DOHH2 (cell line): ENCODE measurements around the gene UBA5.

ENCODE experiments used
- H3F3A ChIP-seq: fragments of 200-600 bp; sonication (generic), shearing (Covaris generic); 2 replicates; pipeline ENCODE4 v1.6.0; 2016; ENCODE audit warnings: antibody characterized with exemption, mild to moderate bottlenecking; ENCODE audit not compliant: control insufficient read depth, insufficient read depth
- H3K27ac ChIP-seq: fragments of 200-600 bp; sonication (generic); 2 replicates; pipeline ENCODE4 v1.5.1; 2014; ENCODE audit warnings: low read depth, mild to moderate bottlenecking, low read length, moderate library complexity
- H3K27me3 ChIP-seq: fragments of 200-600 bp; sonication (generic); 2 replicates; pipeline ENCODE4 v1.6.1; 2014; ENCODE audit warnings: mild to moderate bottlenecking, low read length, mixed read lengths; ENCODE audit not compliant: control insufficient read depth
- H3K36me3 ChIP-seq: fragments of 200-600 bp; sonication (generic); 2 replicates; pipeline ENCODE4 v1.6.1; 2014; ENCODE audit warnings: mild to moderate bottlenecking, low read length, moderate library complexity, mixed read lengths; ENCODE audit not compliant: control insufficient read depth
- H3K4me1 ChIP-seq: fragments of 200-600 bp; sonication (generic); 2 replicates; pipeline ENCODE4 v1.6.1; 2014; ENCODE audit warnings: mild to moderate bottlenecking, low read length, mixed read lengths; ENCODE audit not compliant: control insufficient read depth
- H3K4me2 ChIP-seq: fragments of 200-600 bp; sonication (generic); 2 replicates; pipeline ENCODE4 v1.6.0; 2014; ENCODE audit warnings: mild to moderate bottlenecking, low read length, moderate library complexity
- H3K4me3 ChIP-seq: fragments of 200-600 bp; sonication (generic); 2 replicates; pipeline ENCODE4 v1.5.1; 2014; ENCODE audit warnings: mild to moderate bottlenecking, low read length, mixed read lengths
- H3K79me2 ChIP-seq: fragments of 200-600 bp; sonication (generic); 2 replicates; pipeline ENCODE4 v1.6.1; 2014; ENCODE audit warnings: mild to moderate bottlenecking, low read length, mixed read lengths; ENCODE audit not compliant: control insufficient read depth
- H3K9me2 ChIP-seq: fragments of 200-600 bp; sonication (generic); replicated peaks from 2 replicates; pipeline ENCODE4 v1.6.1; 2014; ENCODE audit warnings: mild to moderate bottlenecking, low read length, mixed read lengths; ENCODE audit not compliant: control insufficient read depth
- H3K9me3 ChIP-seq: fragments of 200-600 bp; sonication (generic); 2 replicates; pipeline ENCODE4 v1.6.1; 2014; ENCODE audit warnings: antibody characterized with exemption, low read length, mixed read lengths; ENCODE audit not compliant: control insufficient read depth, insufficient read depth
- H4K20me1 ChIP-seq: fragments of 200-600 bp; sonication (generic); 2 replicates; pipeline ENCODE4 v1.6.0; 2014; ENCODE audit warnings: low read depth, mild to moderate bottlenecking, antibody characterized with exemption, low read length, moderate library complexity; ENCODE audit not compliant: control insufficient read depth, insufficient read depth
- CTCF ChIP-seq: fragments of 200-600 bp; sonication (generic); IDR thresholded peaks from one replicate; pipeline ENCODE4 v1.5.1; 2014; ENCODE audit warnings: antibody characterized with exemption, mild to moderate bottlenecking, low read depth, low read length; ENCODE audit not compliant: poor library complexity, severe bottlenecking
- EZH2phosphoT487 ChIP-seq: fragments of 200-600 bp; sonication (generic); IDR thresholded peaks from 2 replicates; pipeline ENCODE4 v1.6.1; 2017; ENCODE audit warnings: borderline replicate concordance, mild to moderate bottlenecking, antibody characterized with exemption, low read length, moderate library complexity, mixed read lengths

The UBA5 gene

DNA sequence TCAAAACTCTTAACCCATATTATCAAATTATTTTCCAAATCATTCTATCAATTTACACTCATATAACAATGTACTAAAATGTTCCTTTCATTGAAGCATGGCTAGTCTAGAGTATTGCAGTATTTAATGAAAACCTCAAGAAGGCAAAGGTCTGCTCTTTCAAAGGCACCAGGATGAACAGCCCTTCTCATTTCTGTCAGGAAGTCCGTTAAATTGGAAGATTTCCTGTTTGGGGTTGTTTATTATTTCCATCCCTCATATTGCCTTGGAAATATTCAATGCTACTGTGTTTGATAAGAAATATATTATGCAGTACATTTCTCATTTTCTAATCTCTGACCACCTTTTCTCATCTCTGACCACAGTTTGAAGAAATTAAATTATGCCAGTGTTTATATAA lies 38.0 kb upstream of the UBA5 start:
- TF ChIP-seq EZH2phosphoT487 (no peak), CTCF (no peak)

GRCh38 chr3:132622761-132623160 lies 37.4 kb upstream of the UBA5 start:
- Histone ChIP-seq H3K79me2 (no peaks in the 10 kb centered on the region), H4K20me1 (no peaks in the 10 kb centered on the region), H3K9me3 (no peaks in the 10 kb centered on the region), H3K4me2 (peak overlapping the region; percentile 33), H3K4me1 (peaks cover 38% of the 10 kb centered on the region), H3K36me3 (peaks cover 22% of the 10 kb centered on the region), H3K4me3 (no peak overlapping the region), H3F3A (peaks cover 3% of the 10 kb centered on the region; the same call in 1 of the 2 replicates), H3K9me2 (no peaks in the 10 kb centered on the region), H3K27ac (no peak overlapping the region), H3K27me3 (no peaks in the 10 kb centered on the region)
- TF ChIP-seq EZH2phosphoT487 = no peak

More for the DNA sequence above, 38.0 kb upstream of the UBA5 start:
- Histone ChIP-seq H3K9me2 (no peaks in the 10 kb centered on the region), H3K27ac (no peak overlapping the region), H3K36me3 (peaks cover 21% of the 10 kb centered on the region), H3K9me3 (no peaks in the 10 kb centered on the region), H4K20me1 (no peaks in the 10 kb centered on the region), H3K27me3 (no peaks in the 10 kb centered on the region), H3K4me3 (no peak overlapping the region), H3K79me2 (no peaks in the 10 kb centered on the region), H3K4me1 (peaks cover 38% of the 10 kb centered on the region), H3K4me2 (no peak overlapping the region), H3F3A (peaks cover 3% of the 10 kb centered on the region; the same call in 1 of the 2 replicates)

GRCh38 chr3:132623646-132624045 lies 36.5 kb upstream of the UBA5 start:
- Histone ChIP-seq H3K79me2 (no peaks in the 10 kb centered on the region), H3F3A (peaks cover 3% of the 10 kb centered on the region; the same call in 1 of the 2 replicates), H4K20me1 (no peaks in the 10 kb centered on the region), H3K9me3 (no peaks in the 10 kb centered on the region), H3K27ac (no peak overlapping the region), H3K4me2 (no peak overlapping the region), H3K4me1 (peaks cover 38% of the 10 kb centered on the region), H3K9me2 (no peaks in the 10 kb centered on the region), H3K4me3 (no peak overlapping the region), H3K36me3 (peaks cover 22% of the 10 kb centered on the region), H3K27me3 (no peaks in the 10 kb centered on the region)
- TF ChIP-seq EZH2phosphoT487 (no peak), CTCF (no peak)

DNA sequence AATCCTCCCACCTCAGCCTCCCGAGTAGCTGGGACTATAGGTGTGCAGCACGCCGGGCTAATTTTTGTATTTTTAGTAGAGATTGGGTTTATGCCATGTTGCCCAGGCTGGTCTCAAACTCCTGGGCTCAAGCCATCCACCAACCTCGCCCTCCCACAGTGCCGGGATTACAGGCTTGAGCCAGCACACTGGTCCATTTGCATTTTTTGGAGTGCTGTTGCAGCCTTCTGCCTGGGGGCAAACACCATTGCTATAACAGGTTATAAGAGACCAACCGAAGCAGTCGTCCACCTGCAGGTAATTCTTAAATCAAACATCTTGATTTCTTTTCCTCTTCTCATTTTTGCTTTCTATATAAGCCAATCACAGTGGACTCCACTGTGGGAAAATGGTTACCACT lies 35.3 kb upstream of the UBA5 start:
- Histone ChIP-seq H3K79me2 (no peaks in the 10 kb centered on the region), H3K9me3 (no peaks in the 10 kb centered on the region), H3K4me2 (no peak overlapping the region), H3K4me1 (peaks cover 38% of the 10 kb centered on the region), H3K4me3 (no peak overlapping the region), H4K20me1 (no peaks in the 10 kb centered on the region), H3K27me3 (no peaks in the 10 kb centered on the region), H3K9me2 (no peaks in the 10 kb centered on the region), H3K27ac (peak overlapping the region; percentile 23; the same call in 1 of the 2 replicates), H3K36me3 (peaks cover 24% of the 10 kb centered on the region), H3F3A (peaks cover 3% of the 10 kb centered on the region; the same call in 1 of the 2 replicates)
- TF ChIP-seq CTCF = no peak
- no peak for TF ChIP-seq EZH2phosphoT487
